WI38 (cell line): ENCODE results near the gene TACC3.

Source experiments
- H3K4me3 ChIP-seq: 2 replicates; pipeline ENCODE4 v1.5.1; 2011; ENCODE audit warnings: low read depth, mild to moderate bottlenecking, control low read depth, low read length
- CTCF ChIP-seq: IDR thresholded peaks from 2 replicates; pipeline ENCODE4 v1.5.1; 2012; ENCODE audit warnings: low read depth, mild to moderate bottlenecking, control low read depth, low read length

Gene TACC3

GRCh38 chr4:1682860-1683259, 38.5 kb upstream of the TACC3 start:
- peak overlapping the region; percentile 61 for H3K4me3 ChIP-seq

GRCh38 chr4:1683261-1683735, 38.0 kb upstream of the TACC3 start:
- peak overlapping the region; percentile 61 for H3K4me3 ChIP-seq
- no peak for TF ChIP-seq CTCF

More at GRCh38 chr4:1682860-1683259, 38.5 kb upstream of the TACC3 start:
- no peak for TF ChIP-seq CTCF

- TF ChIP-seq CTCF = no peak
- peak within 1 kb of the TSS; percentile 61 for H3K4me3 ChIP-seq
These were observed 37.4 kb upstream of the TACC3 start, which contains the start of gene FAM53A for GRCh38 chr4:1683736-1684505. FAM53A (minus strand) TSS chr4:1684313; CDS start chr4:1668741, 15,572 bp downstream.

- TF ChIP-seq CTCF = no peak
- no peak overlapping the region for H3K4me3 ChIP-seq
These were observed 36.7 kb upstream of the TACC3 start for GRCh38 chr4:1684506-1685234.

- H3K4me3 ChIP-seq = no peak overlapping the region
- TF ChIP-seq CTCF = no peak
These were observed 35.8 kb upstream of the TACC3 start for GRCh38 chr4:1685235-1686150.

- H3K4me3 ChIP-seq = no peak overlapping the region
- TF ChIP-seq CTCF = no peak
These were observed 34.8 kb upstream of the TACC3 start for GRCh38 chr4:1686440-1687036.
